Stomach (tissue), 9 donors: ENCODE measurements around the gene ITPRIP. TPM values are rescaled to one million over a fixed set of nuclear protein-coding genes. Genes with fewer than 3 reads are reported as not detected.
A peak's percentile ranks its signal among the peaks of the same experiment; 100 is the strongest.

ENCODE experiments used
- DNase-seq, 2 donors: peaks; one replicate each; pipeline versions ENCODE4 v3.0.0 to v3.0.0-alpha.2; 2013 to 2019
- H3K27ac ChIP-seq, 5 donors: fragments of 200-600 bp in 4 of 5; sonication (generic) in 4 of 5; one replicate each; pipeline ENCODE4 v1.5.1; 2013 to 2019; ENCODE audit warnings: mild to moderate bottlenecking in 1 of 5, moderate library complexity in 1 of 5
- H3K27me3 ChIP-seq, 3 donors: fragments of 200-600 bp; sonication (generic); one replicate each; pipeline ENCODE4 v1.5.1; 2017 to 2019; ENCODE audit warnings: mixed run types in 1 of 3
- H3K36me3 ChIP-seq, 4 donors: fragments of 200-600 bp; sonication (generic); 1 replicate in 3 of 4; 2 replicates in 1 of 4; pipeline ENCODE4 v1.5.1; 2016 to 2019
- H3K4me1 ChIP-seq, 4 donors: fragments of 200-600 bp; sonication (generic); one replicate each; pipeline ENCODE4 v1.5.1; 2016 to 2019
- H3K4me3 ChIP-seq, 4 donors: fragments of 200-600 bp; sonication (generic) in 3 of 4; one replicate each; pipeline ENCODE4 v1.5.1; 2016 to 2019; ENCODE audit warnings: mild to moderate bottlenecking in 1 of 4
- H3K9me3 ChIP-seq, 4 donors: fragments of 200-600 bp; sonication (generic); one replicate each; pipeline ENCODE4 v1.5.1; 2016 to 2019
- EP300 ChIP-seq: sonication (generic); formaldehyde crosslinking; IDR thresholded peaks from one replicate; pipeline ENCODE4 v1.6.1; 2017; ENCODE audit warnings: antibody characterized with exemption
- POLR2A ChIP-seq, 4 donors: fragments of 450-650 bp; IDR thresholded peaks; one replicate each; pipeline ENCODE4 v1.6.1; 2016; ENCODE audit warnings: antibody characterized with exemption in 4 of 4, control low read depth in 2 of 4, mild to moderate bottlenecking in 1 of 4, moderate library complexity in 1 of 4
- POLR2AphosphoS5 ChIP-seq, 3 donors: sonication (generic); formaldehyde crosslinking; IDR thresholded peaks; one replicate each; pipeline ENCODE4 v1.6.1; 2016; ENCODE audit warnings: antibody characterized with exemption in 3 of 3
- WGBS, 5 donors: extraction: QIAGEN DNeasy Blood & Tissue Kit in 3 of 5; methylation state at CpG; one replicate each; pipeline versions ENCODE4 v1.1.5 to v1.1.7; 2013 to 2018; 5-methylcytosine and 5-hydroxymethylcytosine counted together
- intact Hi-C: fragments of 100-400 bp; cut with DNase I; formaldehyde crosslinking; loops from one replicate; pipeline ENCODE4 v1.15.1; 2023; ENCODE audit warnings: low total_unique reads
- polyA plus RNA-seq, 3 donors: library from polyadenylated mRNA; stranded (reverse); fragments of 200-250 nt; gene quantifications; one replicate each; pipeline ENCODE4 v1.2.3, GENCODE V29; 2013
- total RNA-seq, 5 donors: library from RNA; depleted of rRNA; stranded (reverse); fragments of >200 nt; gene quantifications; one replicate each; pipeline versions ENCODE4 v1.1.0 to v1.2.3, GENCODE V29; 2014 to 2016
- TF ChIP-seq, protein P1 (sequence below), 7 experiments: fragments of 450-650 bp in 4 of 7; fragments of 200-600 bp in 3 of 7; sonication (generic) in 3 of 7; IDR thresholded peaks; one replicate each; pipeline ENCODE4 v1.5.1; 2016 to 2019; ENCODE audit warnings: antibody characterized with exemption in 7 of 7, control low read depth in 2 of 7, mild to moderate bottlenecking in 1 of 7
- donor health status: healthy with polysubstance abuse.
- donor health status: Bipolar disorder and iron deficiency.
- donor health status: healthy.

Gene ITPRIP
- total and polyA plus RNA-seq, 8 donors: 1.7 to 13.5 (median 6.9) TPM

DNA sequence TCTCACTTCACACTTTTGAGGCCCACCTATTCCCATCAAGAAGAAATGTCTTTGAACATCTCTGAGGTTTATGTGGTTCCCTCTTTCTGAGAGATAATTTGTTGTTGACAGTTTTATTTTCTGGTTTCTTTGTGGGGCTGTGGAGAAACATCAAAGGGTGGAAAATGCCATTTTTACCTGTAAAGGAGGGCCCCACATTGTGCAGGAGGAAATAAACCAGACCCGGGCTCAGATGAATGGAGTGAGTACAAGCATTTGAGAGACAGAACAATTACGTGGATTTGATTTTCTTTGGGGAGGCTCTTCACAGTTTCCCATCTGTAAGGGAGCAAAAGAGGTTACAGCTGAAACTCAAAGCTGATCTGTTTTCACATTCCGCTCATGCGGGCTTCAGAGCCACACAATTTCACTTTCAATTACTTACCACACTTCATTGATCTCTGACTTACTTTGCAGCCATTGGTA is 29.8 kb downstream of the ITPRIP start:
- peaks cover 13 to 32% (median 26%) of the 10 kb centered on the region in 4 donors for H3K36me3 ChIP-seq
- H3K4me1 ChIP-seq: peaks cover 6 to 44% (median 26%) of the 10 kb centered on the region in 4 donors
- WGBS, 5 donors: 69 to 82% (median 74%) methylated on average over 4 of the region's 4 CpGs
- no peaks in the 10 kb centered on the region for H3K9me3 ChIP-seq
- TF ChIP-seq POLR2AphosphoS5 (IDR thresholded peaks at IDR 0.05): no peak
- no peak for TF ChIP-seq POLR2A (IDR thresholded peaks at IDR 0.05)
- TF ChIP-seq EP300: no peak
- TF ChIP-seq, protein P1, sequence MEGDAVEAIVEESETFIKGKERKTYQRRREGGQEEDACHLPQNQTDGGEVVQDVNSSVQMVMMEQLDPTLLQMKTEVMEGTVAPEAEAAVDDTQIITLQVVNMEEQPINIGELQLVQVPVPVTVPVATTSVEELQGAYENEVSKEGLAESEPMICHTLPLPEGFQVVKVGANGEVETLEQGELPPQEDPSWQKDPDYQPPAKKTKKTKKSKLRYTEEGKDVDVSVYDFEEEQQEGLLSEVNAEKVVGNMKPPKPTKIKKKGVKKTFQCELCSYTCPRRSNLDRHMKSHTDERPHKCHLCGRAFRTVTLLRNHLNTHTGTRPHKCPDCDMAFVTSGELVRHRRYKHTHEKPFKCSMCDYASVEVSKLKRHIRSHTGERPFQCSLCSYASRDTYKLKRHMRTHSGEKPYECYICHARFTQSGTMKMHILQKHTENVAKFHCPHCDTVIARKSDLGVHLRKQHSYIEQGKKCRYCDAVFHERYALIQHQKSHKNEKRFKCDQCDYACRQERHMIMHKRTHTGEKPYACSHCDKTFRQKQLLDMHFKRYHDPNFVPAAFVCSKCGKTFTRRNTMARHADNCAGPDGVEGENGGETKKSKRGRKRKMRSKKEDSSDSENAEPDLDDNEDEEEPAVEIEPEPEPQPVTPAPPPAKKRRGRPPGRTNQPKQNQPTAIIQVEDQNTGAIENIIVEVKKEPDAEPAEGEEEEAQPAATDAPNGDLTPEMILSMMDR (IDR thresholded peaks at IDR 0.05): no peak
- DNase-seq: no peak
- no peak overlapping the region for H3K4me3 ChIP-seq
- no peaks in the 10 kb centered on the region for H3K27me3 ChIP-seq
- peak overlapping the region in 1 of 5 donors; percentile 7 for H3K27ac ChIP-seq
- intact Hi-C loops: no loop called here

DNA sequence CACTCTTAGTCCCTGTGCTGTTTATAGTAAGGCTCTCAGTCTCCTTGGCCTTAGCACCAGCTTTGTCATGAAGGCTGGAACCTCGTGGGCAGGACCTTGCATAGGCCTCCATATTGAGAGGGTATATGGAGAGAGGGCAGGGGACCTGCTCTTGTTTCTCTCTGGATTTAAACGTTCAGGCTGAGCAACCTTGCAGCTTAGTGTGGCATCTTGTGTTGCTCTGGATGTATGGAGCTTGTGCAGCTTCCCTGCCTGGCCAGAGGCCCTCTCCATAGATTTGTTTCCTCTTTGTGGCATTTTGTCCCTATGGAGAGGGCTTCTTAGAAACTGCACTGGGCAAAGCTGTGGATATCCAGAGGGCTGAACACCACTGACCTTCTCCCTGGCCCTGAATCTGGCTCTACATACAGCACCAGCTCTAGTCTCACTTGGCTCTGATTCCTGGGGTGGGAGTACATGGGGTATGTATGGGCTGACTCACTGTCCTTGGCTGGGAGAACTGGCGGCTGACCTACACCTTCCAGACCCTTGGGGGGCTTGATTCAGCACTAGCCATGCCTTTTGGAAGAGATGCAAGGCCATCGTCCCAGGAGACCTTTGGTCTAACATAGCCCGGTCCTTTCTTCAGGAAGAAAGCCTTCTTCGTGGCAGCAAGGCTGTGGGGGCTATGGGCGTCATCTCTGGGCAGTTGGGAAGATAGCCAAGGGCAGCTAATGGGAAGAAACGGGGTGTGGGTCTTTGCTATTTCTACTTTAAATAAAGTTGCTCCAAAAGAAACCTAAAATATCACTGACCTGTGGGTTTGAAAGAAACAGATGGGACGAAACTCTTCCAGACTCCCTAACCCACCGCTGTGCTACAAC is 30.5 kb downstream of the ITPRIP start:
- DNase-seq: no peak
- peaks cover 7 to 25% (median 19%) of the 10 kb centered on the region in 4 donors for H3K36me3 ChIP-seq
- intact Hi-C loops: no loop called here
- TF ChIP-seq, protein P1 (IDR thresholded peaks at IDR 0.05): no peak
- no peak for TF ChIP-seq POLR2AphosphoS5 (IDR thresholded peaks at IDR 0.05)
- no peak for TF ChIP-seq EP300
- no peak for TF ChIP-seq POLR2A (IDR thresholded peaks at IDR 0.05)
- no peaks in the 10 kb centered on the region for H3K9me3 ChIP-seq
- WGBS, 5 donors: 67 to 80% (median 77%) methylated on average over 10 of the region's 10 CpGs
- peaks cover 6 to 50% (median 26%) of the 10 kb centered on the region in 4 donors for H3K4me1 ChIP-seq
- no peak overlapping the region for H3K4me3 ChIP-seq
- peak overlapping the region in 1 of 5 donors; percentile 7 for H3K27ac ChIP-seq
- no peaks in the 10 kb centered on the region for H3K27me3 ChIP-seq

DNA sequence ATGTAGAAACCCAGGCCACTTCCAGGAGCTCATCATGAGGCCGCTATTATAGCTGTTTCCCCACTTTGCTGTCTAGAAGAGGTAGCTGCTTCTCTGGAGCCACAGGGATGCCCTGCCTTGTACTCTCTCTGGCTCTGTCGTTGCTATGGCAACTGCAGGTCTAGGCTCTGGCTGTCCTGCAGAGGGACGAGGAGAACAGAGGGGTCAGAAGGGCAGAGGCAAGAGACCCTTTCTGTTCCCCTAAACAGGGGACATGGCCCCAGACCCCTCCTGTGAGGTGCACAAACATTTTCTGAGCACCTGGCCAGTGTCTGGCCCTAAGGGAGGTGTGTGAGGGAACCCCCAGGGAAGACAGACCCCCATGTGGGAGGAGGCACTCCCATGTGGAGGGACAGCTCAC is 31.4 kb downstream of the ITPRIP start:
- no peak overlapping the region for H3K27ac ChIP-seq

DNA sequence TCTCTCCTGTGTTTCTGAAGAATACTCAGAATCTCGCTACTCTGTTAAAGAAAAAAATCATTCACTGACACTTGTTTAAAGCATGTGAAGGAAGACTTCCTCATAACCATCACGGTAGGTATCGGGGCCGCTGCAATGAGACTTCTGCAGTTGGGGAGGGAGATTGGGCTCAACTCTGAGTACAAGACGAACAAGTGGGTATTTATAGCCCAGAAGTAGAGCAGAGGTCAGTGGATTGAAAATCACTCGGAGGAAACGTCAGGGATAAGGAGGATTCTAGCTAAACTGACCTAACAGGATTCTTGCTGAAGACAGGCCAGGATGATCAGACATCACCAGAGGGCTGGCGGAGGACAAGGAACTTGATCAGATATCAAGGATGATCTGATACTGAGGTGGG is 33.3 kb downstream of the ITPRIP start:
- Histone ChIP-seq H3K36me3 (no peaks in the 10 kb centered on the region), H3K27ac (peak overlapping the region in 2 of 5 donors; percentile 9 to 20), H3K27me3 (no peaks in the 10 kb centered on the region), H3K4me3 (no peak overlapping the region), H3K9me3 (no peaks in the 10 kb centered on the region), H3K4me1 (peaks cover 0 to 52% (median 33%) of the 10 kb centered on the region in 4 donors)
- DNase-seq: no peak
- TF ChIP-seq POLR2AphosphoS5 (IDR thresholded peaks at IDR 0.05): no peak
- no peak for TF ChIP-seq POLR2A (IDR thresholded peaks at IDR 0.05)
- TF ChIP-seq, protein P1 (IDR thresholded peaks at IDR 0.05): no peak
- TF ChIP-seq EP300: no peak
- WGBS, 5 donors: 46 to 62% (median 52%) methylated on average over 8 of the region's 8 CpGs
- intact Hi-C loops: no loop called here

More for the DNA sequence above, 31.4 kb downstream of the ITPRIP start:
- Histone ChIP-seq H3K9me3 (no peaks in the 10 kb centered on the region), H3K4me1 (peaks cover 6 to 50% (median 24%) of the 10 kb centered on the region in 4 donors), H3K36me3 (peaks cover 0 to 16% (median 11%) of the 10 kb centered on the region in 4 donors), H3K27me3 (no peaks in the 10 kb centered on the region), H3K4me3 (no peak overlapping the region)
- intact Hi-C loops: no loop called here
- TF ChIP-seq POLR2A (IDR thresholded peaks at IDR 0.05) (no peak), POLR2AphosphoS5 (IDR thresholded peaks at IDR 0.05) (no peak), EP300 (no peak)
- TF ChIP-seq, protein P1 (IDR thresholded peaks at IDR 0.05): no peak
- 62 to 76% (median 70%) methylated on average over 3 of the region's 3 CpGs for whole genome bisulfite sequencing, 5 donors
- DNase-seq: no peak
